Neural progenitor cell (in vitro differentiated cells): Measurements from ENCODE around the gene FBRS. TPM values are rescaled to one million over a fixed set of nuclear protein-coding genes. Genes with fewer than 3 reads are reported as not detected.

Experiments used
- DNase-seq: peaks from one replicate; pipeline ENCODE4 v3.0.0-alpha.2; 2016; ENCODE audit warnings: low spot score
- H2AFZ ChIP-seq: fragments of 200-600 bp; sonication (generic); replicated peaks from 2 replicates; pipeline ENCODE4 v1.6.1; 2016; ENCODE audit warnings: antibody characterized with exemption
- H3F3A ChIP-seq: fragments of 200-600 bp; sonication (generic); 2 replicates; pipeline ENCODE4 v1.6.1; 2016; ENCODE audit warnings: antibody characterized with exemption, low read depth
- H3K27ac ChIP-seq: fragments of 200-600 bp; sonication (generic); 2 replicates; pipeline ENCODE4 v1.5.1; 2016; ENCODE audit warnings: mild to moderate bottlenecking
- H3K27me3 ChIP-seq: fragments of 200-600 bp; sonication (generic); 2 replicates; pipeline ENCODE4 v1.6.1; 2016; ENCODE audit warnings: mild to moderate bottlenecking, moderate library complexity
- H3K36me3 ChIP-seq: fragments of 200-600 bp; sonication (generic); 2 replicates; pipeline ENCODE4 v1.5.1; 2016
- H3K4me1 ChIP-seq: fragments of 200-600 bp; sonication (generic); 2 replicates; pipeline ENCODE4 v1.6.1; 2016; ENCODE audit warnings: mixed run types
- H3K4me2 ChIP-seq: fragments of 200-600 bp; sonication (generic); 2 replicates; pipeline ENCODE4 v1.6.1; 2016
- H3K4me3 ChIP-seq: fragments of 200-600 bp; sonication (generic); 2 replicates; pipeline ENCODE4 v1.5.1; 2016
- H3K79me2 ChIP-seq: fragments of 200-600 bp; sonication (generic); 2 replicates; pipeline ENCODE4 v1.6.1; 2016; ENCODE audit warnings: low read depth
- H3K9ac ChIP-seq: fragments of 200-600 bp; sonication (generic); 2 replicates; pipeline ENCODE4 v1.6.1; 2016
- H3K9me3 ChIP-seq: fragments of 200-600 bp; sonication (generic); 2 replicates; pipeline ENCODE4 v1.5.1; 2016; ENCODE audit warnings: low read depth
- H4K20me1 ChIP-seq: fragments of 200-600 bp; sonication (generic); 2 replicates; pipeline ENCODE4 v1.6.1; 2016; ENCODE audit warnings: low read depth
- H3K27ac Mint-ChIP-seq: 3 replicates; pipeline ENCODE4 v1.8.0; 2021; ENCODE audit warnings: mixed read lengths
- H3K27me3 Mint-ChIP-seq: 2 replicates; pipeline ENCODE4 v1.8.0; 2022; ENCODE audit warnings: low read depth, mild to moderate bottlenecking, inconsistent platforms, moderate library complexity, mixed read lengths; ENCODE audit not compliant: insufficient read depth
- H3K36me3 Mint-ChIP-seq: 3 replicates; pipeline ENCODE4 v1.8.0; 2021; ENCODE audit warnings: mixed read lengths
- H3K4me1 Mint-ChIP-seq: 3 replicates; pipeline ENCODE4 v1.8.0; 2021; ENCODE audit warnings: mixed read lengths
- H3K4me3 Mint-ChIP-seq: 3 replicates; pipeline ENCODE4 v1.8.0; 2021; ENCODE audit warnings: mild to moderate bottlenecking, moderate library complexity, mixed read lengths
- H3K9me3 Mint-ChIP-seq: 3 replicates; pipeline ENCODE4 v1.8.0; 2020; ENCODE audit warnings: mixed read lengths
- EZH2 ChIP-seq: fragments of 200-600 bp; sonication (generic); IDR thresholded peaks from 2 replicates; pipeline ENCODE4 v1.6.1; 2017; ENCODE audit warnings: antibody characterized with exemption, mild to moderate bottlenecking, moderate library complexity
- EZH2phosphoT487 ChIP-seq: fragments of 200-600 bp; sonication (generic); IDR thresholded peaks from 2 replicates; pipeline ENCODE4 v1.6.1; 2017; ENCODE audit warnings: antibody characterized with exemption
- total RNA-seq: library from RNA; depleted of rRNA; stranded (reverse); fragments of >200 nt; gene quantifications from 2 replicates; pipeline ENCODE4 v1.2.3, GENCODE V29; 2015; ENCODE audit warnings: low replicate concordance
- TF ChIP-seq, protein P1 (sequence below): fragments of 200-600 bp; sonication (generic); IDR thresholded peaks from 2 replicates; pipeline ENCODE4 v1.5.1; 2017; ENCODE audit warnings: antibody characterized with exemption, mild to moderate bottlenecking

Gene FBRS
- total RNA-seq, 1 donor from 2014 or later, result 3.6 TPM

DNA sequence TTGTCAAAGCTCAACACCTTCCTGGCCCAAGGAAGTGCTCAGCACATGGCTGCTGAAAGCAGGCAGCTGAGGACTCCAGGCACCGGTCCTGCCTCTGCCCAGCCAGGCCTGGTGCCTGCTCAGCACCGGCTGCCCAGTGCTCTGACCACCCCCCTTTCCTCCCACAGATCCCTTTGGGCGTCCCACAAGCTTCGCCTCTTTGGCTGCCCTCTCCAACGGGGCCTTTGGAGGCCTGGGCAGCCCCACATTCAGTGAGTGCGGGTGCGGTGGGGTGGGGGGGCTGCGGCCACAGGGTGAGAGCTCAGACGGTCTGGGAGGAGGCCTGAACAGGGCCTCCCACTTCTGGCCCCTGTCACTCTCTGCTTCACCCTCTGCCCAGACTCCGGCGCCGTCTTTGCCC is 10.2 kb downstream of the FBRS start:
- Histone ChIP-seq H3K36me3 (no peaks in the 10 kb centered on the region), H3K4me3 (no peak overlapping the region), H3K27me3 (peaks cover 19% of the 10 kb centered on the region), H3K9ac (no peak overlapping the region), H3K4me2 (no peak overlapping the region), H2AFZ (no peak overlapping the region), H3K4me1 (no peaks in the 10 kb centered on the region), H4K20me1 (peaks cover 23% of the 10 kb centered on the region), H3K27ac (no peak overlapping the region), H3F3A (no peaks in the 10 kb centered on the region), H3K9me3 (no peaks in the 10 kb centered on the region), H3K79me2 (peaks cover 4% of the 10 kb centered on the region)
- H3K4me3 Mint-ChIP-seq, result no peak overlapping the region
- DNase-seq, result no peak
- H3K27ac Mint-ChIP-seq, result no peak overlapping the region
- H3K4me1 Mint-ChIP-seq, result peaks cover 4% of the 10 kb centered on the region
- H3K27me3 Mint-ChIP-seq, result no peaks in the 10 kb centered on the region
- TF ChIP-seq, protein P1, sequence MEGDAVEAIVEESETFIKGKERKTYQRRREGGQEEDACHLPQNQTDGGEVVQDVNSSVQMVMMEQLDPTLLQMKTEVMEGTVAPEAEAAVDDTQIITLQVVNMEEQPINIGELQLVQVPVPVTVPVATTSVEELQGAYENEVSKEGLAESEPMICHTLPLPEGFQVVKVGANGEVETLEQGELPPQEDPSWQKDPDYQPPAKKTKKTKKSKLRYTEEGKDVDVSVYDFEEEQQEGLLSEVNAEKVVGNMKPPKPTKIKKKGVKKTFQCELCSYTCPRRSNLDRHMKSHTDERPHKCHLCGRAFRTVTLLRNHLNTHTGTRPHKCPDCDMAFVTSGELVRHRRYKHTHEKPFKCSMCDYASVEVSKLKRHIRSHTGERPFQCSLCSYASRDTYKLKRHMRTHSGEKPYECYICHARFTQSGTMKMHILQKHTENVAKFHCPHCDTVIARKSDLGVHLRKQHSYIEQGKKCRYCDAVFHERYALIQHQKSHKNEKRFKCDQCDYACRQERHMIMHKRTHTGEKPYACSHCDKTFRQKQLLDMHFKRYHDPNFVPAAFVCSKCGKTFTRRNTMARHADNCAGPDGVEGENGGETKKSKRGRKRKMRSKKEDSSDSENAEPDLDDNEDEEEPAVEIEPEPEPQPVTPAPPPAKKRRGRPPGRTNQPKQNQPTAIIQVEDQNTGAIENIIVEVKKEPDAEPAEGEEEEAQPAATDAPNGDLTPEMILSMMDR, result no peak
- TF ChIP-seq EZH2 (no peak), EZH2phosphoT487 (no peak)
- H3K9me3 Mint-ChIP-seq, result no peaks in the 10 kb centered on the region
- peaks cover 17% of the 10 kb centered on the region for H3K36me3 Mint-ChIP-seq

DNA sequence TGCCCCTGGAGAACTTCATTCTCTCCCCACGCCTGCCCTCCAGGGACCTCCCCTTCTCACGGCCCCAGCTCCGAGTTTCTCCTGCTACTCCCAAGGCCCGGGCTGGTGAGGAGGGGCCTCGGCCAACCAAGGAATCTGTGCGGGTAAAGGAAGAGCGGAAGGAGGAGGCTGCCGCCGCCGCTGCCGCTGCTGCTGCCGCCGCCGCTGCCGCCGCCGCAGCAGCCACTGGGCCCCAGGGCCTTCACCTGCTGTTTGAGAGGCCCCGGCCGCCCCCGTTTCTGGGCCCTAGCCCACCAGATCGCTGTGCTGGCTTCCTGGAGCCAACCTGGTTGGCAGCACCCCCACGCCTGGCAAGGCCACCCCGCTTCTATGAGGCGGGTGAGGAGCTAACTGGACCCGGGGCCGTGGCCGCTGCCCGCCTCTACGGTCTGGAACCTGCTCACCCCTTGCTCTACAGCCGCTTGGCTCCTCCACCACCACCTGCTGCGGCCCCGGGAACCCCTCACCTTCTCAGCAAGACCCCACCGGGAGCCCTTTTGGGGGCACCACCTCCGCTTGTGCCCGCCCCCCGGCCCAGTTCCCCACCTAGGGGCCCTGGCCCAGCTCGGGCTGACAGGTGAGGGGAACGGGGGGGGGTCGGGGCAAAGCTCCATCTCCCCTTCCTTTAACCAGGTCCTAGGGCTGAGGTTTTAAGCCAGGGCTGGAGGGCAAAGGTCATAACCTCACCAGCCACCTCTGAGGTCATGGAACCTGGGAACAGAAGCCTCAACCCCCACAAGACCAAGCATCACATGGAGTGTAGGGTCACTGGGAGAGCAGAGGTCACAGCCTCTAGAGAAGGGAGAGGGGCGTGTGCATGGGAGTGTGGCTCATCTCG is 11.0 kb downstream of the FBRS start:
- Histone ChIP-seq H3K79me2 (no peaks in the 10 kb centered on the region), H3K27ac (no peak overlapping the region), H3K36me3 (no peaks in the 10 kb centered on the region), H3K9ac (no peak overlapping the region), H3K4me3 (no peak overlapping the region), H3K27me3 (peaks cover 28% of the 10 kb centered on the region), H4K20me1 (peaks cover 16% of the 10 kb centered on the region), H3K9me3 (no peaks in the 10 kb centered on the region), H2AFZ (no peak overlapping the region), H3K4me1 (no peaks in the 10 kb centered on the region), H3K4me2 (no peak overlapping the region), H3F3A (no peaks in the 10 kb centered on the region)
- no peaks in the 10 kb centered on the region for H3K27me3 Mint-ChIP-seq
- no peak overlapping the region for H3K27ac Mint-ChIP-seq
- H3K36me3 Mint-ChIP-seq, result peaks cover 13% of the 10 kb centered on the region
- H3K9me3 Mint-ChIP-seq, result no peaks in the 10 kb centered on the region
- H3K4me1 Mint-ChIP-seq, result no peaks in the 10 kb centered on the region
- no peak overlapping the region for H3K4me3 Mint-ChIP-seq
- DNase-seq, result no peak
- TF ChIP-seq EZH2 (no peak), EZH2phosphoT487 (no peak)
- TF ChIP-seq, protein P1, result no peak

DNA sequence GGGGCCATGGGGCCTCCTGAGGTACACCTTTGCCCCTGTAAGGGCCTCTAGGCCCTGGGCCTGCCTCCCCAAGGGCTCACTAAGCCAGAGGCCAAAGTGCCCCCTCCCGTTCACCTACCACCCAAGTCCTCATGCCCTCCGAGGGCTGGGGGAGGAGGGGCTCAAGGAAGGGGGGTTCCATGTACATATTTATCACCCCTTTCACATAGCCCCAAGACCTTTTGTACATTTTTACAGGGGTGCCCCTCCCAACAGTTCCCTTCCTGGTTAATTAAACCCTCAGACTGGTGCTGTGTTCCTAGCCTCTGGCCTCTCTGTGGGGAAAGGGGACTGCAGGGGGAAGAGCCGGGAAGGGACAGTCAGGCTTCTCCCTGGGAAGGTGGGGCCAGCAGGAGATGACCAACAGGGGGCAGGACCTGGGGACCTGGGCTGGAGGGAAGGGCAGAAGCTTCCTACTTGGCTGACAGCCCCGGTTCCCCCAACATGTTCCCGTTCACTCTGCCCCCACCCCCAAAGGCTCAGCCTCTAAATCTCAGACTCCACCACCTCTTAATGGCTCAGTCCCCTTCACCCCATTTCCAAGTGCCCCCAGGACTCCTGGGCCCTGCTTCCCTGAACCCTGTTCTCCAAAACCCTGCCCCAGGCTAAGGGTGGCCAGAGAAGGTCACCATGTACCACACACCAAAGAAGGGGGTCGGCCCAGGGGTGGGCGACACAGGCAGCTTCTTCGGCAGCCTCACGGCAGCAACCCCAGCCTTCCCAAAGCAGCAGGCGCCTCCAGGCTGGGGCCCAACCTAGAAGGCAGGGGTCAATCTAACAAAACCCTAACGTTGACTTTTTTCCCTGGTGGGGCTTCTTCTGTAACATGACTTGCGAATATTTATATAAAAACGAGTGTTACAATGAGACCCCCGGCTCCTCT is 11.9 kb downstream of the FBRS start:
- TF ChIP-seq EZH2, result no peak
- TF ChIP-seq, protein P1, result no peak
- TF ChIP-seq EZH2phosphoT487, result no peak
- Histone ChIP-seq H3K27me3 (peaks cover 37% of the 10 kb centered on the region), H3K36me3 (no peaks in the 10 kb centered on the region), H3F3A (no peaks in the 10 kb centered on the region), H3K9me3 (no peaks in the 10 kb centered on the region), H3K27ac (no peak overlapping the region), H3K9ac (no peak overlapping the region), H4K20me1 (peaks cover 7% of the 10 kb centered on the region), H3K4me1 (no peaks in the 10 kb centered on the region), H2AFZ (no peak overlapping the region), H3K4me3 (no peak overlapping the region), H3K4me2 (no peak overlapping the region), H3K79me2 (no peaks in the 10 kb centered on the region)
- Mint-ChIP-seq H3K36me3 (peaks cover 10% of the 10 kb centered on the region), H3K4me1 (no peaks in the 10 kb centered on the region), H3K4me3 (no peak overlapping the region), H3K27me3 (peaks cover 2% of the 10 kb centered on the region), H3K27ac (no peak overlapping the region), H3K9me3 (no peaks in the 10 kb centered on the region)
- no peak for DNase-seq
